Endodermal cell (in vitro differentiated cells): ENCODE results near the gene GOLGA2. TPM values are rescaled to one million over a fixed set of nuclear protein-coding genes. Genes with fewer than 3 reads are reported as not detected.

ENCODE experiments used
- DNase-seq: peaks from one replicate; pipeline ENCODE4 v3.0.0-alpha.2; 2017
- H3K27ac ChIP-seq: 2 replicates; pipeline ENCODE4 v1.5.1; 2013; ENCODE audit warnings: mild to moderate bottlenecking, low read depth, low read length, moderate library complexity
- H3K27me3 ChIP-seq: 2 replicates; pipeline ENCODE4 v1.6.1; 2013; ENCODE audit warnings: mild to moderate bottlenecking, low read length, moderate library complexity; ENCODE audit not compliant: insufficient read depth, control insufficient read depth, poor library complexity, severe bottlenecking
- H3K36me3 ChIP-seq: 2 replicates; pipeline ENCODE4 v1.7.0; 2013; ENCODE audit warnings: mild to moderate bottlenecking, low read length, moderate library complexity; ENCODE audit not compliant: control insufficient read depth, insufficient read depth
- H3K4me1 ChIP-seq: one replicate; pipeline ENCODE4 v1.7.0; 2013; ENCODE audit warnings: low read length; ENCODE audit not compliant: control insufficient read depth, insufficient read depth
- H3K4me3 ChIP-seq: 2 replicates; pipeline ENCODE4 v1.5.1; 2013; ENCODE audit warnings: mild to moderate bottlenecking, low read length, moderate library complexity
- H3K9ac ChIP-seq: 2 replicates; pipeline ENCODE4 v1.6.1; 2013; ENCODE audit warnings: mild to moderate bottlenecking, low read length, moderate library complexity; ENCODE audit not compliant: poor library complexity, severe bottlenecking; ENCODE audit errors: extremely low read depth
- H3K9me3 ChIP-seq: 2 replicates; pipeline ENCODE4 v1.6.1; 2013; ENCODE audit warnings: mild to moderate bottlenecking, low read length, moderate library complexity; ENCODE audit not compliant: control insufficient read depth
- H3K27ac Mint-ChIP-seq: 2 replicates; pipeline ENCODE4 v1.8.0; 2020; ENCODE audit warnings: mixed read lengths
- H3K27me3 Mint-ChIP-seq: 2 replicates; pipeline ENCODE4 v1.8.0; 2021; ENCODE audit warnings: mild to moderate bottlenecking, mixed read lengths; ENCODE audit not compliant: insufficient read depth
- H3K36me3 Mint-ChIP-seq: 2 replicates; pipeline ENCODE4 v1.8.0; 2020; ENCODE audit warnings: low read depth, mixed read lengths
- H3K4me1 Mint-ChIP-seq: 2 replicates; pipeline ENCODE4 v1.8.0; 2020; ENCODE audit warnings: mixed read lengths
- H3K4me3 Mint-ChIP-seq: 2 replicates; pipeline ENCODE4 v1.8.0; 2020; ENCODE audit warnings: mild to moderate bottlenecking, moderate library complexity, mixed read lengths
- H3K9me3 Mint-ChIP-seq: 2 replicates; pipeline ENCODE4 v1.8.0; 2020; ENCODE audit warnings: mild to moderate bottlenecking, mixed read lengths
- WGBS, 2 experiments: methylation state at CpG; one replicate each; pipeline versions ENCODE4 v1.1.5 to v1.1.7; 2013; ENCODE audit warnings: missing lambda C conversion rate in 2 of 2, mixed read lengths in 1 of 2; ENCODE audit not compliant: insufficient coverage in 1 of 2, insufficient read length in 1 of 2; 5-methylcytosine and 5-hydroxymethylcytosine counted together
- total RNA-seq, 2 donors: library from RNA; stranded (reverse); fragmentation: NEBNext Ultra II Directional in 1 of 2; extraction: Animal tissue kit (Norgen Biotek cat#: 25700) in 1 of 2; gene quantifications; 2 replicates in 1 of 2; 3 replicates in 1 of 2; pipeline ENCODE4 v1.2.1, GENCODE V29; 2021
- TF ChIP-seq, protein P1 (sequence below): fragments of 200-600 bp; sonication (generic); conservative IDR thresholded peaks from 2 replicates; pipeline ENCODE4 v1.5.0; 2021; ENCODE audit warnings: antibody characterized with exemption, mild to moderate bottlenecking

GOLGA2 gene
- total RNA-seq, 2 donors from 2014 or later = 91.9 to 101 TPM

DNA sequence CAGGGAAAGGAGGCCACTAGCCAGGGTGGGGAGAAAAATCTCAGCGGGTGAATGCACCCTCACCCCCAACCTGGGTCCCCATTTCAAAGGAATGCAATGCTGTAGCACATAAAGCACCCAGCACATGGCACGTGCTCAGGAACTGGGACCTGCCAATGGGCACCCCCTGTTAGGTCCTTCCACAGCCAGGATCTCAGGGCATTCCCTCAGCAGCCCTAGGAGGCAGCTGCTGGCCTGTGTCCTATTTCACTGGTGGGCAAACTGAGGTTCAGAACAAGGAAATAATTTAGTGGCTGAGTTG is 63.9 kb downstream of the GOLGA2 start:
- WGBS, 2 experiments = 88 to 97% methylated on average over 1 to 2 of the region's 2 CpGs
- Histone ChIP-seq H3K27ac (no peak overlapping the region), H3K4me3 (no peak overlapping the region), H3K9ac (no peak overlapping the region), H3K27me3 (no peaks in the 10 kb centered on the region), H3K9me3 (no peaks in the 10 kb centered on the region), H3K36me3 (no peaks in the 10 kb centered on the region), H3K4me1 (no peaks in the 10 kb centered on the region)
- Mint-ChIP-seq H3K36me3 (no peaks in the 10 kb centered on the region), H3K27me3 (peaks cover 2% of the 10 kb centered on the region), H3K27ac (no peak overlapping the region), H3K4me1 (peaks cover 3% of the 10 kb centered on the region), H3K9me3 (no peaks in the 10 kb centered on the region), H3K4me3 (no peak overlapping the region)
- TF ChIP-seq, protein P1, sequence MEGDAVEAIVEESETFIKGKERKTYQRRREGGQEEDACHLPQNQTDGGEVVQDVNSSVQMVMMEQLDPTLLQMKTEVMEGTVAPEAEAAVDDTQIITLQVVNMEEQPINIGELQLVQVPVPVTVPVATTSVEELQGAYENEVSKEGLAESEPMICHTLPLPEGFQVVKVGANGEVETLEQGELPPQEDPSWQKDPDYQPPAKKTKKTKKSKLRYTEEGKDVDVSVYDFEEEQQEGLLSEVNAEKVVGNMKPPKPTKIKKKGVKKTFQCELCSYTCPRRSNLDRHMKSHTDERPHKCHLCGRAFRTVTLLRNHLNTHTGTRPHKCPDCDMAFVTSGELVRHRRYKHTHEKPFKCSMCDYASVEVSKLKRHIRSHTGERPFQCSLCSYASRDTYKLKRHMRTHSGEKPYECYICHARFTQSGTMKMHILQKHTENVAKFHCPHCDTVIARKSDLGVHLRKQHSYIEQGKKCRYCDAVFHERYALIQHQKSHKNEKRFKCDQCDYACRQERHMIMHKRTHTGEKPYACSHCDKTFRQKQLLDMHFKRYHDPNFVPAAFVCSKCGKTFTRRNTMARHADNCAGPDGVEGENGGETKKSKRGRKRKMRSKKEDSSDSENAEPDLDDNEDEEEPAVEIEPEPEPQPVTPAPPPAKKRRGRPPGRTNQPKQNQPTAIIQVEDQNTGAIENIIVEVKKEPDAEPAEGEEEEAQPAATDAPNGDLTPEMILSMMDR = no peak
- DNase-seq = no peak

DNA sequence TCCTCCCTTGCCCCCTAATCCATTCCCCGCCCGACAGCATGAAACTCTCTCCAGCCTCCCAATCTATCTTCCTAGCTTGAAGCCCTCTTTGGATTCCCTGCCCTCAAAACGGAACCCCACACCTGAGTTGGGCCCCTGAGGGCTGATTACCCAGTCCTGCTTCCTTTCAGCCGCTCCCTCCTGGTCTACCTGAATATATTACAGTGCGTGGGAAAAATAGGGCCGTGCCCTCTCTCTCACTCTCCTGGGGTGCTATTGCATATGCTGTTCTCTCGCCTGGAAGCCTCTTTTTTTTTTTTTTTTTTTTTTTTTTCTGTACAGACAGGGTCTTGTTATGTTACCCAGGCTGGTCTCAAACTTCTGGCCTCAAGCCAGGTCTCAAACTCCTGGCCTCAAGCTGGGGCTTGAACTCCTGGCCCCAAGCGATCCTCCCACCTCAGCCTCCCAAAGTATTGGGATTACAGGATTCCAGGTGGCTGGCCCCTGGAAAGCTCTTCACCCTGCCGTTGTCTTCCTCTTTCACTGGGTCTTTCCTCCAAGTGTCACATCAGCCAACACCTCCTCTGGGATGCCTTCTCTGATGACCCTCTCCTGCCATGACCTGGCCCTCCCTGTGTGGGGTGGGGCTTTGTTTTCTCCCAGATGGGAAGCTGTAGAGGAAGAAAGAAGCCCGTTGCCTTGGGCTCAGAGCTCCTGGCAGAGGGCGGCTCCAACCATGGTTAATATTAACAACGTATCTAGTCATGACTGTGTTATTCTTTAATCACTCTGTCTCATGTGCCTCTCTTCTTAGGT is 64.4 kb downstream of the GOLGA2 start:
- H3K4me3 ChIP-seq = no peak overlapping the region
- DNase-seq = no peak
- TF ChIP-seq, protein P1 = no peak
- H3K4me3 Mint-ChIP-seq = no peak overlapping the region
- H3K27ac ChIP-seq = no peak overlapping the region
- no peaks in the 10 kb centered on the region for H3K36me3 Mint-ChIP-seq
- no peaks in the 10 kb centered on the region for H3K4me1 ChIP-seq
- no peak overlapping the region for H3K9ac ChIP-seq
- 87 to 94% methylated on average over 7 to 12 of the region's 12 CpGs for WGBS, 2 experiments
- no peaks in the 10 kb centered on the region for H3K9me3 Mint-ChIP-seq
- H3K36me3 ChIP-seq = no peaks in the 10 kb centered on the region
- no peaks in the 10 kb centered on the region for H3K27me3 ChIP-seq
- no peak overlapping the region for H3K27ac Mint-ChIP-seq
- H3K9me3 ChIP-seq = no peaks in the 10 kb centered on the region
- peaks cover 7% of the 10 kb centered on the region for H3K4me1 Mint-ChIP-seq
- no peaks in the 10 kb centered on the region for H3K27me3 Mint-ChIP-seq

DNA sequence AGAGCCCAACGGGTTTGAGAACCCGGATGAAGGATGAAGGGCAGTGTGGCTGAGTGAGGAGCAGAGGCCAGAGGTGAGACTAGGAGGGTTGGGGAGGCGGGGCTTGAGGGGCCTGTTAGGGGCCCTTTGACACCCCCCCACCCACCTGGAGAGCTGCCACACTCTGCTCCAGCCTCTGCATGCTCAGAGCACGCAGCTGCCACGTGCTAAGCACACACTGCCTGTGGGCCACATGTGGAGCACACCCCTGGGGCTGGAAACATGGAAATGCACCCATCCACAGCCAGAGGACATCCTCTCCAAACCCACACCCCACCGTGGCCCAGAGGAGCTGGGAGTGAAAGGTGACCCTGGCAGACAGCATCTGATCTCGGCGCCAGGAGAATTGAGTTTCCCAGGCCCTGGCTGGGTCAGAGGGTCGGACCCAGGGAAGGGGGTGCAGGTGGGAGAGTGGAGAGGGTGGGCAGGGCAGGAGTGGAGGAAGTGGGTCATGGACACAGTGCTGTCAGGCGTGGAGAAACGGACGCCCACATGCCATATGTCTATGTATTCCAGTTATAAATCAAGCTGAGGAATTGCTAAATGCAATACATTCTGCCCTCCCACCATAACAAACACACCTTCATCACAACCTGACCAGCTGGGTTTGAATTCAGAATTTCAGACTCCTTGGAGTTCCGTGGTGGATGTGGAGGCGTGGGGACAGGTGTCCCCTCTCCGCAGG is 66.7 kb downstream of the GOLGA2 start:
- Histone ChIP-seq H3K27me3 (no peaks in the 10 kb centered on the region), H3K36me3 (no peaks in the 10 kb centered on the region), H3K9me3 (no peaks in the 10 kb centered on the region), H3K4me1 (peaks cover 5% of the 10 kb centered on the region), H3K27ac (no peak overlapping the region), H3K4me3 (no peak overlapping the region), H3K9ac (no peak overlapping the region)
- Mint-ChIP-seq H3K4me3 (no peak overlapping the region), H3K36me3 (no peaks in the 10 kb centered on the region), H3K27me3 (peaks cover 4% of the 10 kb centered on the region), H3K27ac (no peak overlapping the region), H3K9me3 (no peaks in the 10 kb centered on the region), H3K4me1 (peaks cover 12% of the 10 kb centered on the region)
- WGBS, 2 experiments = 87 to 88% methylated on average over 11 to 15 of the region's 15 CpGs
- no peak for DNase-seq
- TF ChIP-seq, protein P1 = no peak
